IMR-90 (cell line): ENCODE results near the gene GK. TPM values are rescaled to one million over a fixed set of nuclear protein-coding genes. Genes with fewer than 3 reads are reported as not detected.

Experiments
- ATAC-seq: fragments of 200-7000 bp; cut with Tn5 transposase; 2 replicates; pipeline ENCODE4 v1.9.1; 2020; ENCODE audit warnings: low read depth, mild to moderate bottlenecking, moderate library complexity
- BruUV-seq: library from RNA; stranded (reverse); fragments of 400-500 nt; replicated peaks from 2 replicates; lab custom pipeline; 2021; lab: Mats Ljungman, UMichigan
- CTCF ChIA-PET: fragments of 300-600 bp; formaldehyde crosslinking; extraction: SDS; loops from one replicate; lab custom pipeline; 2021; ENCODE audit warnings: antibody characterized with exemption; lab: Yijun Ruan, JAX
- POLR2A ChIA-PET: fragments of 300-600 bp; sonication (Branson Sonifier 250); formaldehyde crosslinking; loops from one replicate; lab custom pipeline; 2022; ENCODE audit warnings: antibody characterized with exemption; ENCODE audit not compliant: unreplicated experiment; lab: Charles Lee
- DNase-seq: peaks from one replicate; pipeline ENCODE4 v3.0.0; 2013
- H2AFZ ChIP-seq: replicated peaks from 2 replicates; pipeline ENCODE3; 2013; ENCODE audit warnings: low read length, mild to moderate bottlenecking; ENCODE audit not compliant: poor library complexity
- H2AK5ac ChIP-seq: 2 replicates; pipeline ENCODE4 v1.6.1; 2013; ENCODE audit warnings: low read depth, low read length, inconsistent platforms
- H2AK9ac ChIP-seq: replicated peaks from 2 replicates; pipeline ENCODE3; 2013; ENCODE audit warnings: mild to moderate bottlenecking, low read depth, low read length, moderate library complexity; ENCODE audit not compliant: poor library complexity
- H2BK120ac ChIP-seq: 2 replicates; pipeline ENCODE4 v1.6.1; 2013; ENCODE audit warnings: low read depth, low read length, inconsistent platforms
- H2BK15ac ChIP-seq: 3 replicates; pipeline ENCODE4 v1.6.1; 2013; ENCODE audit warnings: low read depth, low read length, inconsistent platforms
- H2BK20ac ChIP-seq: 2 replicates; pipeline ENCODE4 v1.6.1; 2013; ENCODE audit warnings: low read depth, mild to moderate bottlenecking, inconsistent platforms, low read length, moderate library complexity
- H2BK5ac ChIP-seq: 2 replicates; pipeline ENCODE4 v1.6.1; 2013; ENCODE audit warnings: mild to moderate bottlenecking, low read depth, low read length, inconsistent platforms; ENCODE audit not compliant: poor library complexity, severe bottlenecking
- H3K14ac ChIP-seq: replicated peaks from 2 replicates; pipeline ENCODE4 v1.6.1; 2013; ENCODE audit warnings: low read depth, low read length, inconsistent platforms
- H3K18ac ChIP-seq: 2 replicates; pipeline ENCODE4 v1.6.1; 2013; ENCODE audit warnings: low read depth, low read length, control low read depth
- H3K23ac ChIP-seq: 2 replicates; pipeline ENCODE4 v1.6.1; 2013; ENCODE audit warnings: low read depth, low read length, inconsistent platforms
- H3K27ac ChIP-seq: 2 replicates; pipeline ENCODE4 v1.5.1; 2013; ENCODE audit warnings: mild to moderate bottlenecking, control low read depth, low read length; ENCODE audit not compliant: insufficient read depth
- H3K27me3 ChIP-seq: 2 replicates; pipeline ENCODE4 v1.6.1; 2013; ENCODE audit warnings: low read length; ENCODE audit not compliant: control insufficient read depth, insufficient read depth
- H3K36me3 ChIP-seq: 2 replicates; pipeline ENCODE4 v1.6.1; 2013; ENCODE audit warnings: low read length, mixed read lengths; ENCODE audit not compliant: control insufficient read depth, insufficient read depth
- H3K4ac ChIP-seq: 2 replicates; pipeline ENCODE4 v1.6.1; 2013; ENCODE audit warnings: low read depth, low read length, inconsistent platforms
- H3K4me1 ChIP-seq: 2 replicates; pipeline ENCODE4 v1.6.1; 2013; ENCODE audit warnings: low read length, mixed read lengths; ENCODE audit not compliant: control insufficient read depth, insufficient read depth
- H3K4me2 ChIP-seq: 2 replicates; pipeline ENCODE4 v1.6.1; 2013; ENCODE audit warnings: low read depth, mild to moderate bottlenecking, control low read depth, low read length, moderate library complexity
- H3K4me3 ChIP-seq: 2 replicates; pipeline ENCODE4 v1.5.1; 2013; ENCODE audit warnings: low read depth, mild to moderate bottlenecking, control low read depth, low read length, moderate library complexity; ENCODE audit not compliant: insufficient read depth
- H3K56ac ChIP-seq: 2 replicates; pipeline ENCODE4 v1.6.1; 2013; ENCODE audit warnings: low read length, inconsistent platforms; ENCODE audit not compliant: insufficient read depth; ENCODE audit errors: extremely low read depth
- H3K79me1 ChIP-seq, 2 experiments: 2 replicates each; pipeline ENCODE4 v1.6.1; 2013; ENCODE audit warnings: low read length in 2 of 2, inconsistent platforms in 1 of 2, low read depth in 1 of 2
- H3K9ac ChIP-seq: 2 replicates; pipeline ENCODE4 v1.6.1; 2013; ENCODE audit warnings: low read depth, low read length, control low read depth
- H3K9me1 ChIP-seq: 2 replicates; pipeline ENCODE4 v1.6.1; 2013; ENCODE audit warnings: low read length, inconsistent platforms; ENCODE audit not compliant: insufficient read depth
- H3K9me3 ChIP-seq: 2 replicates; pipeline ENCODE4 v1.6.1; 2013; ENCODE audit warnings: low read length; ENCODE audit not compliant: control insufficient read depth, insufficient read depth
- H4K20me1 ChIP-seq: 2 replicates; pipeline ENCODE4 v1.6.1; 2013; ENCODE audit warnings: low read length, inconsistent platforms; ENCODE audit not compliant: insufficient read depth
- H4K5ac ChIP-seq: 2 replicates; pipeline ENCODE4 v1.6.1; 2013; ENCODE audit warnings: mild to moderate bottlenecking, low read depth, low read length, control low read depth
- H4K8ac ChIP-seq, 2 experiments: 2 replicates each; pipeline ENCODE4 v1.6.1; 2013; ENCODE audit warnings: low read depth in 2 of 2, low read length in 2 of 2, control low read depth in 1 of 2, inconsistent platforms in 1 of 2
- H4K91ac ChIP-seq: 2 replicates; pipeline ENCODE4 v1.6.1; 2013; ENCODE audit warnings: low read depth, low read length, inconsistent platforms; ENCODE audit not compliant: insufficient read depth
- BHLHE40 ChIP-seq: fragments of 150-350 bp; IDR thresholded peaks from 2 replicates; pipeline ENCODE4 v1.6.1; 2016; ENCODE audit warnings: mild to moderate bottlenecking, low read depth, low read length
- CEBPB ChIP-seq: IDR thresholded peaks from 2 replicates; pipeline ENCODE4 v1.6.1; 2012; ENCODE audit warnings: low read depth, low read length, improper control_type of control experiment
- CHD1 ChIP-seq: IDR thresholded peaks from 2 replicates; pipeline ENCODE4 v1.6.1; 2012; ENCODE audit warnings: low read depth, low read length, improper control_type of control experiment
- FOS ChIP-seq: fragments of 150-350 bp; IDR thresholded peaks from 2 replicates; pipeline ENCODE4 v1.6.1; 2016; ENCODE audit warnings: low read depth, low read length
- MAFK ChIP-seq: IDR thresholded peaks from 2 replicates; pipeline ENCODE4 v1.6.1; 2012; ENCODE audit warnings: low read depth, low read length, improper control_type of control experiment
- MAZ ChIP-seq: IDR thresholded peaks from 2 replicates; pipeline ENCODE4 v1.6.1; 2012; ENCODE audit warnings: low read depth, mild to moderate bottlenecking, low read length, improper control_type of control experiment, moderate library complexity, borderline replicate concordance
- NFE2L2 ChIP-seq: fragments of 150-350 bp; IDR thresholded peaks from 2 replicates; pipeline ENCODE4 v1.6.1; 2016; ENCODE audit warnings: low read depth, mild to moderate bottlenecking, low read length
- POLR2A ChIP-seq: IDR thresholded peaks from 2 replicates; pipeline ENCODE4 v1.6.1; 2012; ENCODE audit warnings: mild to moderate bottlenecking, low read depth, low read length
- RAD21 ChIP-seq: IDR thresholded peaks from 2 replicates; pipeline ENCODE4 v1.6.1; 2012; ENCODE audit warnings: low read length, improper control_type of control experiment
- RCOR1 ChIP-seq: IDR thresholded peaks from 2 replicates; pipeline ENCODE4 v1.6.1; 2012; ENCODE audit warnings: mild to moderate bottlenecking, low read length, improper control_type of control experiment; ENCODE audit not compliant: insufficient replicate concordance
- RFX5 ChIP-seq: IDR thresholded peaks from 2 replicates; pipeline ENCODE4 v1.8.0; 2012; ENCODE audit warnings: low read depth, mild to moderate bottlenecking, low read length, moderate library complexity
- SMC3 ChIP-seq: fragments of 150-350 bp; IDR thresholded peaks from 2 replicates; pipeline ENCODE4 v1.6.1; 2016; ENCODE audit warnings: low read depth, mild to moderate bottlenecking, antibody characterized with exemption, low read length, moderate library complexity
- WGBS, 2 experiments: methylation state at CpG; one replicate each; pipeline versions ENCODE4 v1.1.5 to v1.1.7; 2013; ENCODE audit warnings: missing lambda C conversion rate in 2 of 2; ENCODE audit not compliant: insufficient read length in 1 of 2; ENCODE audit errors: extremely low coverage in 2 of 2; 5-methylcytosine and 5-hydroxymethylcytosine counted together
- dilution Hi-C: fragments of 300-500 bp; cut with HindIII; formaldehyde crosslinking; loops from one replicate; pipeline ENCODE4 v1.14.3; 2018; ENCODE audit warnings: low sequenced_read_pairs; ENCODE audit not compliant: unreplicated experiment
- in situ Hi-C: fragments of 300-500 bp; cut with MboI; formaldehyde crosslinking; loops from 3 replicates; pipeline ENCODE4 v1.14.3; 2019; ENCODE audit warnings: low sequenced_read_pairs, inconsistent platforms, mixed read lengths
- intact Hi-C: fragments of 100-400 bp; cut with micrococcal nuclease; formaldehyde crosslinking; loops from 2 replicates; pipeline ENCODE4 v1.10.0; 2022
- polyA plus RNA-seq, 3 experiments: library from polyadenylated mRNA; depleted of rRNA; stranded (reverse); fragments of >200 nt; gene quantifications; 2 replicates each; pipeline ENCODE4 v1.2.3, GENCODE V29; 2012; ENCODE audit warnings: low replicate concordance in 1 of 3
- total RNA-seq: library from RNA; depleted of rRNA; stranded (reverse); fragments of >200 nt; gene quantifications from 2 replicates; pipeline ENCODE4 v1.2.3, GENCODE V29; 2012
- TF ChIP-seq, protein P1 (sequence below): fragments of 150-350 bp; IDR thresholded peaks from 2 replicates; pipeline ENCODE4 v1.6.1; 2016; ENCODE audit warnings: low read depth, mild to moderate bottlenecking, low read length, moderate library complexity, borderline replicate concordance
- TF ChIP-seq, protein P2 (sequence below): conservative IDR thresholded peaks from 2 replicates; pipeline ENCODE4 v1.5.1; 2012; ENCODE audit warnings: mild to moderate bottlenecking, low read depth, low read length, improper control_type of control experiment
- TF ChIP-seq, protein P3 (sequence below): fragments of 150-350 bp; IDR thresholded peaks from 2 replicates; pipeline ENCODE4 v1.6.1; 2017; ENCODE audit warnings: mild to moderate bottlenecking, antibody characterized with exemption, low read length, low read depth

GK gene
- total and polyA plus RNA-seq, 2 of the 4 experiments (the other 2 are of a cell fraction): 7.6 to 9.3 TPM

DNA sequence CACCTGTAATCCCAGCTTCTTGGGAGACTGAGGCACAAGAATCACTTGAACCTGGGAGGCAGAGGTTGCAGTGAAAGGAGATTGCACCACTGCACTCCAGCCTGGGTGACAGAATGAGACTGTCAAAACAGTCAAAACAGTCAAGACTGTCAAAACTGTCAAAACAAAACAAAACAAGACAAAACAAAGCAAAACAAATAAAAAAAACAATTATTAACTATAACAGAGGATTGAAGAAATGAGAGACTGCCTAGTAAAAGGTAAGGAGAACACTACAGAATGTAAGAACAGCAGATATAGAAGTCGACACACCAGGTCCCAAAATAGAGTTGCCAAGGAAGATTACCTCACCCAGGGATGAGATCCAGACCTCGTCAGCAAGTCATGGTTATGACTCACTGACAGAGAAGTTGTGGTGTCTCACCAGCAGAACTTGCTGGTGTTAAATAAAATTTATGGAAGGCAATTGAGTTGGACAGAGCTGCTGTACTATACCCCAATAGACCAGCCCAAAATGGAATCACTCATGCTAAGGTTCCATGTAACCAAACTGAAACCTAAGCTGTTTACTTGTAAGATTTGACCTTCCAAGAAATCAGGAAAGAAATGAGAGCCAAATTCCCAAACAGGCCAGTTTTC lies 32.1 kb upstream of the GK start:
- Histone ChIP-seq H2BK15ac (no peak overlapping the region), H2AK9ac (no peak overlapping the region), H2AFZ (no peak overlapping the region), H4K8ac (no peak overlapping the region), H3K18ac (no peak overlapping the region), H3K4me3 (no peak overlapping the region), H3K56ac (no peak overlapping the region), H3K14ac (no peak overlapping the region), H2BK5ac (peak overlapping the region; percentile 20), H3K23ac (no peak overlapping the region), H3K27me3 (no peaks in the 10 kb centered on the region), H3K9me1 (no peaks in the 10 kb centered on the region; the same call in 1 of the 2 replicates), H3K9ac (no peak overlapping the region), H4K5ac (no peak overlapping the region), H3K9me3 (peaks cover 7% of the 10 kb centered on the region), H4K20me1 (no peaks in the 10 kb centered on the region), H2BK120ac (no peak overlapping the region), H2BK20ac (no peak overlapping the region), H4K91ac (no peak overlapping the region), H3K4ac (no peak overlapping the region), H2AK5ac (no peak overlapping the region), H3K4me2 (no peak overlapping the region), H3K79me1 (no peaks in the 10 kb centered on the region), H3K36me3 (no peaks in the 10 kb centered on the region), H3K27ac (no peak overlapping the region), H3K4me1 (peaks cover 2% of the 10 kb centered on the region; the same call in 1 of the 2 replicates)
- ATAC-seq (peak; percentile 88), DNase-seq (peak; percentile 93)
- CTCF ChIA-PET: no interaction called here
- dilution Hi-C loops: no loop called here
- intact Hi-C loops: no loop called here
- BruUV-seq: no TSS peak
- WGBS, 2 experiments: no CpG with 5 or more reads among the region's 2 CpGs
- in situ Hi-C loops: no loop called here
- POLR2A ChIA-PET: interaction anchor here (0.6 kb wide), 1 partner anchor 13 kb away, joined by 15 read pairs; no protein-coding TSS in a partner anchor
- TF ChIP-seq MAFK (0 out of 2 replicates have a peak, but pooled peaks have one; percentile 25), MAZ (no peak), RAD21 (no peak), RCOR1 (no peak), SMC3 (no peak), FOS (peak; percentile 71), CEBPB (peak; percentile 63; the same call in 1 of the 2 replicates), NFE2L2 (0 out of 2 replicates have a peak, but pooled peaks have one; percentile 23), POLR2A (no peak), BHLHE40 (no peak; the same call in 1 of the 2 replicates), CHD1 (no peak), RFX5 (no peak)
- TF ChIP-seq, protein P1, sequence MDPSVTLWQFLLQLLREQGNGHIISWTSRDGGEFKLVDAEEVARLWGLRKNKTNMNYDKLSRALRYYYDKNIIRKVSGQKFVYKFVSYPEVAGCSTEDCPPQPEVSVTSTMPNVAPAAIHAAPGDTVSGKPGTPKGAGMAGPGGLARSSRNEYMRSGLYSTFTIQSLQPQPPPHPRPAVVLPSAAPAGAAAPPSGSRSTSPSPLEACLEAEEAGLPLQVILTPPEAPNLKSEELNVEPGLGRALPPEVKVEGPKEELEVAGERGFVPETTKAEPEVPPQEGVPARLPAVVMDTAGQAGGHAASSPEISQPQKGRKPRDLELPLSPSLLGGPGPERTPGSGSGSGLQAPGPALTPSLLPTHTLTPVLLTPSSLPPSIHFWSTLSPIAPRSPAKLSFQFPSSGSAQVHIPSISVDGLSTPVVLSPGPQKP: no peak
- TF ChIP-seq, protein P2, sequence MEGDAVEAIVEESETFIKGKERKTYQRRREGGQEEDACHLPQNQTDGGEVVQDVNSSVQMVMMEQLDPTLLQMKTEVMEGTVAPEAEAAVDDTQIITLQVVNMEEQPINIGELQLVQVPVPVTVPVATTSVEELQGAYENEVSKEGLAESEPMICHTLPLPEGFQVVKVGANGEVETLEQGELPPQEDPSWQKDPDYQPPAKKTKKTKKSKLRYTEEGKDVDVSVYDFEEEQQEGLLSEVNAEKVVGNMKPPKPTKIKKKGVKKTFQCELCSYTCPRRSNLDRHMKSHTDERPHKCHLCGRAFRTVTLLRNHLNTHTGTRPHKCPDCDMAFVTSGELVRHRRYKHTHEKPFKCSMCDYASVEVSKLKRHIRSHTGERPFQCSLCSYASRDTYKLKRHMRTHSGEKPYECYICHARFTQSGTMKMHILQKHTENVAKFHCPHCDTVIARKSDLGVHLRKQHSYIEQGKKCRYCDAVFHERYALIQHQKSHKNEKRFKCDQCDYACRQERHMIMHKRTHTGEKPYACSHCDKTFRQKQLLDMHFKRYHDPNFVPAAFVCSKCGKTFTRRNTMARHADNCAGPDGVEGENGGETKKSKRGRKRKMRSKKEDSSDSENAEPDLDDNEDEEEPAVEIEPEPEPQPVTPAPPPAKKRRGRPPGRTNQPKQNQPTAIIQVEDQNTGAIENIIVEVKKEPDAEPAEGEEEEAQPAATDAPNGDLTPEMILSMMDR: no peak
- TF ChIP-seq, protein P3, sequence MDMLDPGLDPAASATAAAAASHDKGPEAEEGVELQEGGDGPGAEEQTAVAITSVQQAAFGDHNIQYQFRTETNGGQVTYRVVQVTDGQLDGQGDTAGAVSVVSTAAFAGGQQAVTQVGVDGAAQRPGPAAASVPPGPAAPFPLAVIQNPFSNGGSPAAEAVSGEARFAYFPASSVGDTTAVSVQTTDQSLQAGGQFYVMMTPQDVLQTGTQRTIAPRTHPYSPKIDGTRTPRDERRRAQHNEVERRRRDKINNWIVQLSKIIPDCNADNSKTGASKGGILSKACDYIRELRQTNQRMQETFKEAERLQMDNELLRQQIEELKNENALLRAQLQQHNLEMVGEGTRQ: no peak
